Measurements from ENCODE around the gene OSTC. TPM values are rescaled to one million over a fixed set of nuclear protein-coding genes. Genes with fewer than 3 reads are reported as not detected.

Gene OSTC
- total and polyA plus RNA-seq, 9 of the 15 experiments (the other 6 are each of a cell fraction or from before 2014, with no cell fraction given): 112 to 966 (median 235) TPM

- peak; percentile 63 for TF ChIP-seq FOXM1 (IDR thresholded peaks at IDR 0.05; ENCODE audit: low read depth)
- TF ChIP-seq FOXM1 (CRISPR knock-in tag; IDR thresholded peaks at IDR 0.05; ENCODE audit: low read depth): no peak
- TF ChIP-seq CREB3L1 (IDR thresholded peaks at IDR 0.05; ENCODE audit: borderline replicate concordance, low read depth): peak; percentile 93
- TF ChIP-seq ELF1 (tag; IDR thresholded peaks at IDR 0.05): peak; percentile 38; the same call in 1 of the 2 replicates
- no peak for TF ChIP-seq GTF2F1 (IDR thresholded peaks at IDR 0.05; ENCODE audit: low read depth, low read length)
- no peak for TF ChIP-seq ZC3H4 (CRISPR knock-in tag; IDR thresholded peaks at IDR 0.05; ENCODE audit: borderline replicate concordance)
- peak; percentile 37; the same call in 1 of the 2 replicates for TF ChIP-seq SP1 (CRISPR knock-in tag; IDR thresholded peaks at IDR 0.05)
- TF ChIP-seq HMGN3 (IDR thresholded peaks at IDR 0.05; ENCODE audit: borderline replicate concordance, extremely low read depth, insufficient read length, low read depth, low read length): peak; percentile 50
- peak; percentile 26; the same call in 1 of the 2 replicates for TF ChIP-seq ZNF316 (IDR thresholded peaks at IDR 0.05)
- TF ChIP-seq AFF1 (IDR thresholded peaks at IDR 0.05; ENCODE audit: low read depth in 1 of 2, partially characterized antibody in 2 of 2): peak in 1 of 2 experiments; percentile 96
- peak; percentile 51 for TF ChIP-seq MAX (CRISPR knock-in tag; IDR thresholded peaks at IDR 0.05)
- peak; percentile 44; the same call in 1 of the 2 replicates for TF ChIP-seq ZBTB12 (CRISPR knock-in tag; IDR thresholded peaks at IDR 0.05)
- no peak for TF ChIP-seq DLX4 (CRISPR knock-in tag; IDR thresholded peaks at IDR 0.05)
- peak; percentile 64; the same call in 1 of the 2 replicates for TF ChIP-seq E2F1 (CRISPR knock-in tag; IDR thresholded peaks at IDR 0.05)
- TF ChIP-seq NR2C2 (CRISPR knock-in tag; IDR thresholded peaks at IDR 0.05): no peak
- TF ChIP-seq NR2C2 (tag; IDR thresholded peaks at IDR 0.05): peak; percentile 35; the same call in 1 of the 2 replicates
- TF ChIP-seq FOXA1 (IDR thresholded peaks at IDR 0.05; ENCODE audit: borderline replicate concordance): no peak
- no peak for TF ChIP-seq ATF1 (CRISPR knock-in tag; IDR thresholded peaks at IDR 0.05)
- peak; percentile 90 for TF ChIP-seq ATF1 (tag; IDR thresholded peaks at IDR 0.05)
These were observed at the start of gene OSTC (continued) for GRCh38 chr4:108650212-108651013.
